SK-N-SH treated with all-trans-retinoic acid at 6 μM for 48 hours (cell line): ENCODE measurements around the gene GET4.

Source experiments
- ATAC-seq: fragments of 200-7000 bp; cut with Tn5 transposase; 3 replicates; pipeline ENCODE4 v1.9.1; 2020; ENCODE audit warnings: mild to moderate bottlenecking, moderate library complexity
- ARNTL ChIP-seq: fragments of 450-650 bp; formaldehyde crosslinking; IDR thresholded peaks from 2 replicates; pipeline ENCODE4 v1.5.0; 2020; ENCODE audit warnings: low read depth, mild to moderate bottlenecking, moderate library complexity, borderline replicate concordance
- BACH2 ChIP-seq: fragments of 250-450 bp; sonication (Bioruptor Pico); IDR thresholded peaks from 2 replicates; pipeline ENCODE4 v1.9.0; 2021; ENCODE audit warnings: mild to moderate bottlenecking, borderline replicate concordance
- CREB5 ChIP-seq: fragments of 250-450 bp; sonication (Bioruptor Pico); IDR thresholded peaks from 2 replicates; pipeline ENCODE4 v1.5.1; 2020; ENCODE audit warnings: low read depth, mild to moderate bottlenecking, moderate library complexity
- CSDC2 ChIP-seq: fragments of 250-450 bp; sonication (Bioruptor Pico); IDR thresholded peaks from 2 replicates; pipeline ENCODE4 v1.5.0; 2020; ENCODE audit warnings: mild to moderate bottlenecking, moderate library complexity
- CSRNP3 ChIP-seq: fragments of 250-450 bp; sonication (Bioruptor Pico); IDR thresholded peaks from 2 replicates; pipeline ENCODE4 v1.5.1; 2021; ENCODE audit warnings: mild to moderate bottlenecking, moderate library complexity
- GLIS3 ChIP-seq: fragments of 250-450 bp; sonication (Bioruptor Pico); IDR thresholded peaks from 2 replicates; pipeline ENCODE4 v1.5.0; 2020; ENCODE audit warnings: mild to moderate bottlenecking, moderate library complexity
- ISL1 ChIP-seq: fragments of 250-450 bp; sonication (Bioruptor Pico); IDR thresholded peaks from 2 replicates; pipeline ENCODE4 v2.1.2; 2022; ENCODE audit warnings: mild to moderate bottlenecking, moderate library complexity
- OSR1 ChIP-seq: fragments of 250-450 bp; sonication (Bioruptor Pico); IDR thresholded peaks from 2 replicates; pipeline ENCODE4 v1.8.0; 2022; ENCODE audit warnings: moderate library complexity, mild to moderate bottlenecking, inconsistent platforms
- PATZ1 ChIP-seq: fragments of 250-450 bp; sonication (Bioruptor Pico); IDR thresholded peaks from 2 replicates; pipeline ENCODE4 v1.8.0; 2020; ENCODE audit warnings: mild to moderate bottlenecking, moderate library complexity, borderline replicate concordance
- POU6F1 ChIP-seq: fragments of 250-450 bp; sonication (Bioruptor Pico); IDR thresholded peaks from 2 replicates; pipeline ENCODE4 v1.8.0; 2021; ENCODE audit warnings: low read depth, mild to moderate bottlenecking, moderate library complexity, borderline replicate concordance
- PPARA ChIP-seq: fragments of 250-450 bp; sonication (Bioruptor Pico); IDR thresholded peaks from 2 replicates; pipeline ENCODE4 v1.5.0; 2020; ENCODE audit warnings: mild to moderate bottlenecking, borderline replicate concordance
- RARB ChIP-seq: fragments of 250-450 bp; sonication (Bioruptor Pico); IDR thresholded peaks from 2 replicates; pipeline ENCODE4 v1.8.0; 2021; ENCODE audit warnings: mild to moderate bottlenecking, moderate library complexity
- SNAI2 ChIP-seq: fragments of 250-450 bp; sonication (Bioruptor Pico); IDR thresholded peaks from 2 replicates; pipeline ENCODE4 v1.5.0; 2020; ENCODE audit warnings: mild to moderate bottlenecking, moderate library complexity
- TCF4 ChIP-seq: fragments of 250-450 bp; sonication (Bioruptor Pico); IDR thresholded peaks from 2 replicates; pipeline ENCODE4 v1.8.0; 2021; ENCODE audit warnings: mild to moderate bottlenecking, moderate library complexity, borderline replicate concordance
- TOX ChIP-seq: fragments of 250-450 bp; sonication (Bioruptor Pico); IDR thresholded peaks from 2 replicates; pipeline ENCODE4 v1.8.0; 2021; ENCODE audit warnings: mild to moderate bottlenecking, moderate library complexity, borderline replicate concordance
- TSHZ2 ChIP-seq: fragments of 250-450 bp; sonication (Bioruptor Pico); IDR thresholded peaks from 2 replicates; pipeline ENCODE4 v1.5.0; 2020; ENCODE audit warnings: mild to moderate bottlenecking, moderate library complexity
- ZC3H10 ChIP-seq: fragments of 250-450 bp; sonication (Bioruptor Pico); IDR thresholded peaks from 2 replicates; pipeline ENCODE4 v1.5.1; 2021; ENCODE audit warnings: mild to moderate bottlenecking, moderate library complexity
- ZFP3 ChIP-seq: fragments of 250-450 bp; sonication (Bioruptor Pico); IDR thresholded peaks from 2 replicates; pipeline ENCODE4 v1.5.0; 2020; ENCODE audit warnings: mild to moderate bottlenecking, moderate library complexity
- ZFP30 ChIP-seq: fragments of 450-650 bp; formaldehyde crosslinking; IDR thresholded peaks from 2 replicates; pipeline ENCODE4 v1.5.0; 2022; ENCODE audit warnings: mild to moderate bottlenecking, moderate library complexity
- ZNF565 ChIP-seq: fragments of 450-650 bp; formaldehyde crosslinking; conservative IDR thresholded peaks from 2 replicates; pipeline ENCODE4 v1.5.0; 2020; ENCODE audit warnings: low read depth, mild to moderate bottlenecking, moderate library complexity
- ZNF8 ChIP-seq: fragments of 450-650 bp; formaldehyde crosslinking; IDR thresholded peaks from 2 replicates; pipeline ENCODE4 v1.5.0; 2020; ENCODE audit warnings: mild to moderate bottlenecking, moderate library complexity

The GET4 gene

GRCh38 chr7:835021-835420 is 41.3 kb upstream of the GET4 start:
- ATAC-seq, result no peak
- TF ChIP-seq CSDC2 (CRISPR knock-in tag) (no peak), CSRNP3 (CRISPR knock-in tag) (no peak), BACH2 (CRISPR knock-in tag) (no peak), TOX (no peak), ZNF565 (CRISPR knock-in tag) (no peak), POU6F1 (no peak), OSR1 (no peak), PPARA (CRISPR knock-in tag) (no peak), ZFP30 (CRISPR knock-in tag) (no peak), ZFP3 (CRISPR knock-in tag) (no peak), ZC3H10 (no peak), RARB (CRISPR knock-in tag) (no peak), TSHZ2 (CRISPR knock-in tag) (no peak), CREB5 (CRISPR knock-in tag) (no peak)

GRCh38 chr7:835485-836401 is 40.6 kb upstream of the GET4 start:
- TF ChIP-seq ZC3H10 (no peak), RARB (CRISPR knock-in tag) (no peak), CSDC2 (CRISPR knock-in tag) (no peak), CREB5 (CRISPR knock-in tag) (no peak), ISL1 (no peak), PPARA (CRISPR knock-in tag) (no peak), TOX (no peak), OSR1 (no peak), ZNF8 (CRISPR knock-in tag) (no peak), PATZ1 (CRISPR knock-in tag) (no peak), TSHZ2 (CRISPR knock-in tag) (no peak), GLIS3 (no peak), SNAI2 (CRISPR knock-in tag) (no peak), ARNTL (CRISPR knock-in tag) (no peak), ZNF565 (CRISPR knock-in tag) (no peak), BACH2 (CRISPR knock-in tag) (no peak), TCF4 (CRISPR knock-in tag) (no peak), POU6F1 (no peak)
- ATAC-seq, result no peak
